A549 (cell line): ENCODE results near the gene NHERF1. TPM values are rescaled to one million over a fixed set of nuclear protein-coding genes. Genes with fewer than 3 reads are reported as not detected.

Experiments
- ATAC-seq, 2 experiments: fragments of 200-7000 bp in 1 of 2; fragments of >200 bp in 1 of 2; cut with Nextera tagmentation in 1 of 2; cut with Tn5 transposase in 1 of 2; 3 replicates each; pipeline versions ENCODE4 v1.8.0 to v1.9.1; 2018 to 2020; ENCODE audit warnings: mild to moderate bottlenecking in 1 of 2, moderate library complexity in 1 of 2
- CTCF ChIA-PET: fragments of 300-600 bp; sonication (Branson Sonifier 250); formaldehyde crosslinking; extraction: SDS; loops from one replicate; lab custom pipeline; 2021; ENCODE audit warnings: antibody characterized with exemption, inconsistent platforms; lab: Yijun Ruan, JAX
- POLR2A ChIA-PET: fragments of 350-600 bp; formaldehyde crosslinking; extraction: SDS; loops from one replicate; lab custom pipeline; 2021; ENCODE audit warnings: antibody characterized with exemption, inconsistent platforms; lab: Yijun Ruan, JAX
- DNase-seq, 2 experiments: peaks; one replicate each; pipeline versions ENCODE4 v3.0.0 to v3.0.0-alpha.2; 2011 to 2016; ENCODE audit warnings: low read depth in 1 of 2, low spot score in 1 of 2
- FAIRE-seq: peaks from 2 replicates; lab custom pipeline; 2011; peaks lifted over from hg19 to GRCh38; lab: Jason Lieb, UNC
- H3K27ac ChIP-seq, 2 experiments: fragments of >200 bp; sonication (Bioruptor Twin); formaldehyde crosslinking; 3 replicates each; pipeline ENCODE4 v1.5.1; 2016 to 2017
- H3K4me1 ChIP-seq: fragments of >200 bp; sonication (Bioruptor Twin); formaldehyde crosslinking; 3 replicates; pipeline ENCODE4 v1.6.1; 2016
- H3K4me2 ChIP-seq: fragments of >200 bp; sonication (Bioruptor Twin); formaldehyde crosslinking; 3 replicates; pipeline ENCODE4 v1.6.1; 2016
- H3K4me3 ChIP-seq: fragments of >200 bp; sonication (Bioruptor Twin); formaldehyde crosslinking; 3 replicates; pipeline ENCODE4 v1.5.1; 2016
- H3K9me3 ChIP-seq: fragments of >200 bp; sonication (Bioruptor Twin); formaldehyde crosslinking; 3 replicates; pipeline ENCODE4 v1.6.1; 2016
- BHLHE40 ChIP-seq: IDR thresholded peaks from 2 replicates; pipeline ENCODE4 v1.6.1; 2012; ENCODE audit warnings: low read depth, low read length, inconsistent platforms
- CEBPB ChIP-seq, 2 experiments: fragments of >200 bp in 1 of 2; sonication (Bioruptor Twin) in 1 of 2; formaldehyde crosslinking in 1 of 2; IDR thresholded peaks; 2 replicates each; pipeline ENCODE4 v1.6.1; 2012 to 2016
- E2F6 ChIP-seq: IDR thresholded peaks from 2 replicates; pipeline ENCODE4 v1.6.1; 2012; ENCODE audit warnings: low read depth, borderline replicate concordance
- EHF ChIP-seq: fragments of 250-450 bp; sonication (Bioruptor Pico); IDR thresholded peaks from 2 replicates; pipeline ENCODE4 v1.5.0; 2020; ENCODE audit warnings: mild to moderate bottlenecking
- ESRRA ChIP-seq: fragments of 150-350 bp; IDR thresholded peaks from 2 replicates; pipeline ENCODE4 v1.6.1; 2014; ENCODE audit warnings: mild to moderate bottlenecking, low read length, borderline replicate concordance
- FOSL2 ChIP-seq, 2 experiments: fragments of 450-650 bp in 1 of 2; fragments of >200 bp in 1 of 2; sonication (Bioruptor Twin) in 1 of 2; formaldehyde crosslinking; IDR thresholded peaks; 2 replicates each; pipeline versions ENCODE4 v1.5.0 to v1.6.1; 2016 to 2020; ENCODE audit warnings: mild to moderate bottlenecking in 1 of 2, moderate library complexity in 1 of 2
- FOXS1 ChIP-seq: fragments of 250-450 bp; sonication (Bioruptor Pico); IDR thresholded peaks from 2 replicates; pipeline ENCODE4 v1.5.0; 2020; ENCODE audit warnings: mild to moderate bottlenecking, moderate library complexity
- HEYL ChIP-seq: fragments of 250-450 bp; sonication (Bioruptor Pico); IDR thresholded peaks from 2 replicates; pipeline ENCODE4 v1.8.0; 2021; ENCODE audit warnings: mild to moderate bottlenecking, moderate library complexity
- HOXB5 ChIP-seq: fragments of 250-450 bp; sonication (Bioruptor Pico); IDR thresholded peaks from 2 replicates; pipeline ENCODE4 v1.5.0; 2020; ENCODE audit warnings: mild to moderate bottlenecking, moderate library complexity
- JUN ChIP-seq, 2 experiments: fragments of >200 bp; sonication (Bioruptor Twin); formaldehyde crosslinking; IDR thresholded peaks; 2 replicates in 1 of 2; 3 replicates in 1 of 2; pipeline ENCODE4 v1.6.1; 2016 to 2017
- NFE2L2 ChIP-seq: fragments of 150-350 bp; conservative IDR thresholded peaks from 2 replicates; pipeline ENCODE4 v1.6.1; 2014; ENCODE audit warnings: low read length
- NPAS2 ChIP-seq: fragments of 250-450 bp; sonication (Bioruptor Pico); IDR thresholded peaks from 2 replicates; pipeline ENCODE4 v1.8.0; 2022; ENCODE audit warnings: mild to moderate bottlenecking, moderate library complexity, borderline replicate concordance
- POLR2A ChIP-seq: IDR thresholded peaks from 2 replicates; pipeline ENCODE4 v1.6.1; 2012; ENCODE audit warnings: mild to moderate bottlenecking, low read length
- POLR2AphosphoS2 ChIP-seq: conservative IDR thresholded peaks from 2 replicates; pipeline ENCODE4 v1.6.1; 2012; ENCODE audit warnings: low read length, improper control_type of control experiment, inconsistent platforms
- RAD21 ChIP-seq, 2 experiments: fragments of >200 bp in 1 of 2; sonication (Bioruptor Twin) in 1 of 2; formaldehyde crosslinking in 1 of 2; IDR thresholded peaks in 1 of 2; conservative IDR thresholded peaks in 1 of 2; 2 replicates in 1 of 2; 3 replicates in 1 of 2; pipeline ENCODE4 v1.6.1; 2012 to 2018; ENCODE audit warnings: inconsistent platforms in 1 of 2
- RARB ChIP-seq: fragments of 250-450 bp; sonication (Bioruptor Pico); IDR thresholded peaks from 2 replicates; pipeline ENCODE4 v1.8.0; 2021; ENCODE audit warnings: mild to moderate bottlenecking, moderate library complexity
- RCOR1 ChIP-seq: fragments of 150-350 bp; IDR thresholded peaks from 2 replicates; pipeline ENCODE4 v1.6.1; 2014; ENCODE audit warnings: antibody characterized with exemption, low read length, low read depth
- RFX5 ChIP-seq: fragments of 450-650 bp; IDR thresholded peaks from 2 replicates; pipeline ENCODE4 v1.7.1; 2014; ENCODE audit warnings: antibody characterized with exemption, mild to moderate bottlenecking, moderate library complexity
- SMC3 ChIP-seq: fragments of >200 bp; sonication (Bioruptor Twin); formaldehyde crosslinking; IDR thresholded peaks from 3 replicates; pipeline ENCODE4 v1.6.1; 2018; ENCODE audit warnings: inconsistent platforms
- TFCP2L1 ChIP-seq: fragments of 250-450 bp; sonication (Bioruptor Pico); IDR thresholded peaks from 2 replicates; pipeline ENCODE4 v1.5.0; 2021; ENCODE audit warnings: mild to moderate bottlenecking
- ZNF302 ChIP-seq: fragments of 250-450 bp; sonication (Bioruptor Pico); IDR thresholded peaks from 2 replicates; pipeline ENCODE4 v1.9.0; 2021; ENCODE audit warnings: inconsistent platforms, mild to moderate bottlenecking, moderate library complexity
- WGBS: methylation state at CpG from one replicate; pipeline ENCODE4 v1.1.6; 2017; ENCODE audit errors: missing lambda C conversion rate; 5-methylcytosine and 5-hydroxymethylcytosine counted together
- polyA plus RNA-seq, 4 experiments: library from polyadenylated mRNA; depleted of rRNA in 3 of 4; stranded (reverse); fragments of >200 nt; fragmentation: RNase III in 1 of 4; extraction: RNeasy Plus Mini Kit Qiagen cat#74134 plus additional on column Dnase treatment in 1 of 4; gene quantifications; 2 replicates in 3 of 4; 3 replicates in 1 of 4; pipeline ENCODE4 v1.2.3, GENCODE V29; 2011 to 2017
- TF ChIP-seq, protein P1 (sequence below): fragments of 250-450 bp; sonication (Bioruptor Pico); IDR thresholded peaks from 2 replicates; pipeline ENCODE4 v1.5.0; 2020; ENCODE audit warnings: low read depth, mild to moderate bottlenecking, moderate library complexity
- TF ChIP-seq, protein P2 (sequence below): IDR thresholded peaks from 2 replicates; pipeline ENCODE4 v1.6.1; 2012
- TF ChIP-seq, protein P3 (sequence below): fragments of 200-600 bp; sonication (generic); IDR thresholded peaks from 2 replicates; pipeline ENCODE4 v1.6.1; 2016; ENCODE audit warnings: antibody characterized with exemption, mild to moderate bottlenecking, moderate library complexity

NHERF1 gene
- polyA plus RNA-seq, 2 of the 4 experiments (the other 2 are of a cell fraction) = 41.5 to 51.5 TPM

GRCh38 chr17:74745548-74746177 lies 2.8 kb upstream of the NHERF1 start:
- H3K27ac ChIP-seq = no peak overlapping the region
- FAIRE-seq = no peak
- ATAC-seq = no peak
- TF ChIP-seq RAD21 (conservative IDR thresholded peaks at IDR 0.05 in 1 of 2, IDR thresholded peaks at IDR 0.05 in 1 of 2) (no peak), POLR2A (no peak), RARB (CRISPR knock-in tag) (no peak), SMC3 (no peak), NFE2L2 (no peak)
- TF ChIP-seq, protein P1, sequence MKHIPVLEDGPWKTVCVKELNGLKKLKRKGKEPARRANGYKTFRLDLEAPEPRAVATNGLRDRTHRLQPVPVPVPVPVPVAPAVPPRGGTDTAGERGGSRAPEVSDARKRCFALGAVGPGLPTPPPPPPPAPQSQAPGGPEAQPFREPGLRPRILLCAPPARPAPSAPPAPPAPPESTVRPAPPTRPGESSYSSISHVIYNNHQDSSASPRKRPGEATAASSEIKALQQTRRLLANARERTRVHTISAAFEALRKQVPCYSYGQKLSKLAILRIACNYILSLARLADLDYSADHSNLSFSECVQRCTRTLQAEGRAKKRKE (CRISPR knock-in tag) = no peak
- TF ChIP-seq, all 56 proteins: peak for 0
- Histone ChIP-seq H3K4me2 (no peak overlapping the region), H3K9me3 (no peaks in the 10 kb centered on the region), H3K4me3 (no peak overlapping the region), H3K4me1 (peaks cover 25% of the 10 kb centered on the region)
- WGBS = 91% methylated on average over 8 of the region's 8 CpGs
- ChIA-PET POLR2A (interaction anchor here (1.1 kb wide), 2 partner anchors 25 to 31 kb away, joined by 3 read pairs; partner anchors contain the start of gene NAT9), CTCF (interaction anchor here (0.7 to 21.5 kb wide), 38 partner anchors 9 to 1997 kb away, joined by 3 to 705 read pairs (median 4); partner anchors contain the start of genes CD300LF, NAT9 and RAB37)
- no peak for DNase-seq

GRCh38 chr17:74746376-74746775 lies 2.1 kb upstream of the NHERF1 start:
- no peak overlapping the region for H3K27ac ChIP-seq
- ATAC-seq (no peak), DNase-seq (no peak), FAIRE-seq (no peak)
- no peaks in the 10 kb centered on the region for H3K9me3 ChIP-seq
- CTCF ChIA-PET = interaction anchor here (0.8 to 21.5 kb wide), 17 partner anchors 10 to 367 kb away, joined by 3 to 705 read pairs (median 10); partner anchors contain the start of genes NAT9 and RAB37
- H3K4me1 ChIP-seq = peaks cover 30% of the 10 kb centered on the region
- WGBS = 68% methylated on average over 5 of the region's 5 CpGs
- POLR2A ChIA-PET = interaction anchor here (0.8 to 1.8 kb wide), 3 partner anchors 8 to 127 kb away, joined by 3 to 5 read pairs (median 3); partner anchors contain the start of genes FDXR and NAT9
- H3K4me2 ChIP-seq = no peak overlapping the region
- H3K4me3 ChIP-seq = no peak overlapping the region
- no peak for TF ChIP-seq RARB (CRISPR knock-in tag)
- no peak for TF ChIP-seq BHLHE40
- no peak for TF ChIP-seq RFX5
- no peak for TF ChIP-seq RAD21 (conservative IDR thresholded peaks at IDR 0.05 in 1 of 2, IDR thresholded peaks at IDR 0.05 in 1 of 2)
- no peak for TF ChIP-seq EHF
- TF ChIP-seq E2F6 = no peak
- TF ChIP-seq, protein P1 (CRISPR knock-in tag) = no peak
- TF ChIP-seq, protein P2, sequence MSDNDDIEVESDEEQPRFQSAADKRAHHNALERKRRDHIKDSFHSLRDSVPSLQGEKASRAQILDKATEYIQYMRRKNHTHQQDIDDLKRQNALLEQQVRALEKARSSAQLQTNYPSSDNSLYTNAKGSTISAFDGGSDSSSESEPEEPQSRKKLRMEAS = no peak
- TF ChIP-seq HEYL (CRISPR knock-in tag) = no peak
- TF ChIP-seq TFCP2L1 = no peak
- no peak for TF ChIP-seq NFE2L2
- TF ChIP-seq, all 56 proteins: peak for 0

- H3K4me1 ChIP-seq = peaks cover 29% of the 10 kb centered on the region
- WGBS = 66% methylated on average over 6 of the region's 6 CpGs
Measured at GRCh38 chr17:74746922-74747321, 1.5 kb upstream of the NHERF1 start.

GRCh38 chr17:74748279-74748528 lies 224 bp upstream of the NHERF1 start:
- Histone ChIP-seq H3K4me2 (peak overlapping the region; percentile 90), H3K4me3 (peak overlapping the region; percentile 76), H3K4me1 (peaks cover 30% of the 10 kb centered on the region), H3K27ac (peak overlapping the region; percentile 70 to 88), H3K9me3 (no peaks in the 10 kb centered on the region)
- ChIA-PET CTCF (interaction anchor here (0.7 to 21.5 kb wide), 6 partner anchors 12 to 685 kb away, joined by 3 to 705 read pairs (median 68); partner anchors contain the start of genes NAT9 and RAB37), POLR2A (interaction anchor here (0.6 to 1.0 kb wide), 4 partner anchors 12 to 109 kb away, joined by 3 to 4 read pairs (median 3); partner anchors contain the start of gene RAB37)
- DNase-seq (peak in 1 of 2 experiments; percentile 93), ATAC-seq (no peak), FAIRE-seq (no peak)
- WGBS = under 1% methylated on average over 29 of the region's 34 CpGs
- TF ChIP-seq POLR2AphosphoS2 (no peak), FOXS1 (no peak), CEBPB (IDR thresholded peaks at IDR 0.05) (no peak), EHF (no peak), RAD21 (conservative IDR thresholded peaks at IDR 0.05 in 1 of 2, IDR thresholded peaks at IDR 0.05 in 1 of 2) (no peak), FOSL2 (IDR thresholded peaks at IDR 0.05) (no peak), FOSL2 (CRISPR knock-in tag; IDR thresholded peaks at IDR 0.05) (no peak), RCOR1 (no peak), ZNF302 (CRISPR knock-in tag) (no peak)
- TF ChIP-seq, protein P3, sequence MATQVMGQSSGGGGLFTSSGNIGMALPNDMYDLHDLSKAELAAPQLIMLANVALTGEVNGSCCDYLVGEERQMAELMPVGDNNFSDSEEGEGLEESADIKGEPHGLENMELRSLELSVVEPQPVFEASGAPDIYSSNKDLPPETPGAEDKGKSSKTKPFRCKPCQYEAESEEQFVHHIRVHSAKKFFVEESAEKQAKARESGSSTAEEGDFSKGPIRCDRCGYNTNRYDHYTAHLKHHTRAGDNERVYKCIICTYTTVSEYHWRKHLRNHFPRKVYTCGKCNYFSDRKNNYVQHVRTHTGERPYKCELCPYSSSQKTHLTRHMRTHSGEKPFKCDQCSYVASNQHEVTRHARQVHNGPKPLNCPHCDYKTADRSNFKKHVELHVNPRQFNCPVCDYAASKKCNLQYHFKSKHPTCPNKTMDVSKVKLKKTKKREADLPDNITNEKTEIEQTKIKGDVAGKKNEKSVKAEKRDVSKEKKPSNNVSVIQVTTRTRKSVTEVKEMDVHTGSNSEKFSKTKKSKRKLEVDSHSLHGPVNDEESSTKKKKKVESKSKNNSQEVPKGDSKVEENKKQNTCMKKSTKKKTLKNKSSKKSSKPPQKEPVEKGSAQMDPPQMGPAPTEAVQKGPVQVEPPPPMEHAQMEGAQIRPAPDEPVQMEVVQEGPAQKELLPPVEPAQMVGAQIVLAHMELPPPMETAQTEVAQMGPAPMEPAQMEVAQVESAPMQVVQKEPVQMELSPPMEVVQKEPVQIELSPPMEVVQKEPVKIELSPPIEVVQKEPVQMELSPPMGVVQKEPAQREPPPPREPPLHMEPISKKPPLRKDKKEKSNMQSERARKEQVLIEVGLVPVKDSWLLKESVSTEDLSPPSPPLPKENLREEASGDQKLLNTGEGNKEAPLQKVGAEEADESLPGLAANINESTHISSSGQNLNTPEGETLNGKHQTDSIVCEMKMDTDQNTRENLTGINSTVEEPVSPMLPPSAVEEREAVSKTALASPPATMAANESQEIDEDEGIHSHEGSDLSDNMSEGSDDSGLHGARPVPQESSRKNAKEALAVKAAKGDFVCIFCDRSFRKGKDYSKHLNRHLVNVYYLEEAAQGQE = no peak

More at GRCh38 chr17:74746922-74747321, 1.5 kb upstream of the NHERF1 start:
- ChIA-PET POLR2A (interaction anchor here (0.7 to 1.8 kb wide), 3 partner anchors 9 to 152 kb away, joined by 3 to 5 read pairs (median 3); partner anchors contain the start of gene FDXR), CTCF (interaction anchor here (0.7 to 21.5 kb wide), 9 partner anchors 10 to 344 kb away, joined by 3 to 705 read pairs (median 53); partner anchors contain the start of genes NAT9 and RAB37)
- Histone ChIP-seq H3K4me3 (no peak overlapping the region), H3K9me3 (no peaks in the 10 kb centered on the region), H3K27ac (no peak overlapping the region)
- ATAC-seq (no peak), FAIRE-seq (no peak)
- TF ChIP-seq HOXB5 (CRISPR knock-in tag) (no peak), HEYL (CRISPR knock-in tag) (no peak), RCOR1 (no peak), JUN (IDR thresholded peaks at IDR 0.05) (no peak), NPAS2 (CRISPR knock-in tag) (no peak), ESRRA (no peak)
- TF ChIP-seq, all 56 proteins: peak for 0
- no peak overlapping the region for H3K4me2 ChIP-seq
- no peak for DNase-seq
